22Rv1 (cell line): ENCODE measurements around the gene IL1F10.

ENCODE experiments used
- H3K27ac ChIP-seq: fragments of 450-650 bp; 2 replicates; pipeline ENCODE4 v1.5.1; 2017
- ZFX ChIP-seq: fragments of 450-650 bp; IDR thresholded peaks from 2 replicates; pipeline ENCODE4 v1.6.1; 2017; ENCODE audit warnings: antibody characterized with exemption, borderline replicate concordance
- TF ChIP-seq, protein P1 (sequence below): fragments of 450-650 bp; IDR thresholded peaks from 2 replicates; pipeline ENCODE4 v1.5.1; 2017; ENCODE audit warnings: mild to moderate bottlenecking

Gene IL1F10

DNA sequence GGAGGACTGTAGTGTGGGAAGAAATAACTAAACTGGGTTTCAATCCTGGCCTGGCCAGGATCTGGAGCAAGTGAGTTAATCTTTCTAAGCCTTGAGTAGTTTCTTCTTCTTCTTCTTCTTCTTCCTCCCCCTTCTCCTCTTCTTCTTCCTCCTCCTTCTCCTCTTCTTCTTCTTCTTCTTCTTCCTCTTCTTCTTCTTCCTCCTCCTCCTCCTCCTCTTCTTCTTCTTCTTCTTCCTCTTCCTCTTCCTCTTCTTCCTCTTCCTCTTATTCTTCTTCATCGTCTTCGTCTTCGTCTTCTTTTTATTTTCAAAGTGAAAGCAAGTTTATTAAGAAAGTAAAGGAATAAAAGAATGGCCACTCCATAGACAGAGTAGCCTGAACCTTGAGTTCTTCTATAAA lies 53.1 kb downstream of the IL1F10 start:
- TF ChIP-seq, protein P1, sequence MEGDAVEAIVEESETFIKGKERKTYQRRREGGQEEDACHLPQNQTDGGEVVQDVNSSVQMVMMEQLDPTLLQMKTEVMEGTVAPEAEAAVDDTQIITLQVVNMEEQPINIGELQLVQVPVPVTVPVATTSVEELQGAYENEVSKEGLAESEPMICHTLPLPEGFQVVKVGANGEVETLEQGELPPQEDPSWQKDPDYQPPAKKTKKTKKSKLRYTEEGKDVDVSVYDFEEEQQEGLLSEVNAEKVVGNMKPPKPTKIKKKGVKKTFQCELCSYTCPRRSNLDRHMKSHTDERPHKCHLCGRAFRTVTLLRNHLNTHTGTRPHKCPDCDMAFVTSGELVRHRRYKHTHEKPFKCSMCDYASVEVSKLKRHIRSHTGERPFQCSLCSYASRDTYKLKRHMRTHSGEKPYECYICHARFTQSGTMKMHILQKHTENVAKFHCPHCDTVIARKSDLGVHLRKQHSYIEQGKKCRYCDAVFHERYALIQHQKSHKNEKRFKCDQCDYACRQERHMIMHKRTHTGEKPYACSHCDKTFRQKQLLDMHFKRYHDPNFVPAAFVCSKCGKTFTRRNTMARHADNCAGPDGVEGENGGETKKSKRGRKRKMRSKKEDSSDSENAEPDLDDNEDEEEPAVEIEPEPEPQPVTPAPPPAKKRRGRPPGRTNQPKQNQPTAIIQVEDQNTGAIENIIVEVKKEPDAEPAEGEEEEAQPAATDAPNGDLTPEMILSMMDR, result no peak
- no peak for TF ChIP-seq ZFX
- no peak overlapping the region for H3K27ac ChIP-seq

DNA sequence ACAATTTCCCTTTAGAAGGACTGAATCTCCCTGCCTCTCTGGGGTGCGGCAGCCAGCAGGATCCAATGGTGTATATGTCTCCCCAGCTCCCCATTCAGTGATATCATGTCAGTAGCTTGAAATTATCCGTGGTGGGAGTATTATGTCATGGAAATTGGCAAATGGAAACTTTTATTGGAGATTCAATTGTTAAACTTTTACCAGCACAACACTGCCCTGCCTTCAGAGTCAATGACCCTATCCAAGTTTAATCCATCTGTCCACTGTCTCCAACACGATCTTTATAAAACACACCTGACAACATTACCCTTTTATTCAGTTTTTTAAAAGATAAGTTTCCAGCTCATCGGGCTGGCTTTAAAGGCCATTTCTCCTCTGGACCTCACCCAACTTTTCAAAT lies 54.6 kb downstream of the IL1F10 start:
- TF ChIP-seq, protein P1, result no peak
- TF ChIP-seq ZFX, result no peak
- H3K27ac ChIP-seq, result no peak overlapping the region

DNA sequence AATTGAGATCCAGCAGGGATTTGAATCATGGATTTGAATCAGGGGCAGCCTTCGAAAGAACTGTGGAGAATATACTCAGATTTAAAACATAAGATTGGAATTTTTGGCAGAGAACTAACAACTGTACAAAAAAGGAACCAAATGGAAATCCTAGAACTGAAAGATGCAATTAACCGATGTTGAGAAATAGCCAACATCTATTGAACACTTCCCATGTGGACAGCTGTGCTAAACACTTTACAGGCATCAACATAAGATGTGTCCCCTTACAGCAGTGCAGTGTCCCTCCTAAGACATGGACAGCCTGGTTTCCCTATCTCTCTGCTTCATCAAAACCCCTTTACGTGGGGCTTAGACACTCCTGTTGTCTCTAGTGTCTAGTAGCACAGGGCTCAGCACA lies 56.0 kb downstream of the IL1F10 start:
- TF ChIP-seq, protein P1, result no peak
- TF ChIP-seq ZFX, result no peak
- H3K27ac ChIP-seq, result no peak overlapping the region

DNA sequence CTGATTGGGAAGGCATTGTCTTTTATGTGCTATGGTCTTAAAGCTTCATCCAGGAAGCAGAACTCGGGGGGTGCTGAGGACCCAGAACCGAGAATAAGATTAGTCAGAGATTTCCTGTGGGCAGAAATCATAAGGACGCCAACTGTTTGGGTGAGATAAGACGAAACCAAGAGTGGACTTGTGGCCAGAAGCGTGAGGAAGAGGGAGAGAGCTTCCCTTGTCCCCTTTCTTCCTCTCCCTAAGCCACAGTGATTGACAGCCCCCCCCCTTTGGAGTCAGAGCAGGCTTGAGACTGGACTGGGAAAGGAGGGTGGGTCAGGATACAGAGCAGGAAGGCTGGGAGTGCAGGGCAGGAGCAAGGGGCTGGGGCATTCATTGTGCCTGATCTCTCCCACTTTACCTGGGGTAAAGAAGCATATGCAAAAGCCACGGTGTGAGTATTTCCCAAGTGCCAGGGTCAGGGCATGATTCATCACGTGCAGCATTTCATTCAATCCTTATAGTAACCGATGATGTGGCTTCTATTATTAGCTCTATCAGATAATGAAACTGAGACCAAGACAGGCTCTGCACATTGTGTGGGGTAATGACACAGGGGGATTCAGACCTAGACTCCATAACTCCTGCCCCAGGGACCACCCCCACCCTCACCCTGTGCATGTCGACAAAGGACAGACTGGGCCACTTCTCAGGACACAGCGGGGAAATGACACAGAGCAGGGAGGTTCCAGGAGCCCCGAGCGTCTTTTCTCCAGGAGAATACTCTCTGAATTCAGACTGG lies 56.6 kb downstream of the IL1F10 start:
- H3K27ac ChIP-seq, result no peak overlapping the region
- TF ChIP-seq, protein P1, result no peak
- TF ChIP-seq ZFX, result no peak
